GM12875 (cell line): Measurements from ENCODE around the gene CLEC18C.
"Not testable (repeated sequence)": the region's sequence is repeated elsewhere in the genome, so short reads cannot be mapped to it uniquely, and the experiment has no call there.

Source experiments
- H3K4me3 ChIP-seq: one replicate; pipeline ENCODE4 v1.5.1; 2011; ENCODE audit warnings: low read depth, low read length, control low read depth
- TF ChIP-seq, protein P1 (sequence below): IDR thresholded peaks from 2 replicates; pipeline ENCODE4 v1.5.1; 2011; ENCODE audit warnings: low read depth, mild to moderate bottlenecking, control low read depth, inconsistent platforms, low read length, moderate library complexity, borderline replicate concordance; ENCODE audit not compliant: insufficient read depth

Gene CLEC18C

DNA sequence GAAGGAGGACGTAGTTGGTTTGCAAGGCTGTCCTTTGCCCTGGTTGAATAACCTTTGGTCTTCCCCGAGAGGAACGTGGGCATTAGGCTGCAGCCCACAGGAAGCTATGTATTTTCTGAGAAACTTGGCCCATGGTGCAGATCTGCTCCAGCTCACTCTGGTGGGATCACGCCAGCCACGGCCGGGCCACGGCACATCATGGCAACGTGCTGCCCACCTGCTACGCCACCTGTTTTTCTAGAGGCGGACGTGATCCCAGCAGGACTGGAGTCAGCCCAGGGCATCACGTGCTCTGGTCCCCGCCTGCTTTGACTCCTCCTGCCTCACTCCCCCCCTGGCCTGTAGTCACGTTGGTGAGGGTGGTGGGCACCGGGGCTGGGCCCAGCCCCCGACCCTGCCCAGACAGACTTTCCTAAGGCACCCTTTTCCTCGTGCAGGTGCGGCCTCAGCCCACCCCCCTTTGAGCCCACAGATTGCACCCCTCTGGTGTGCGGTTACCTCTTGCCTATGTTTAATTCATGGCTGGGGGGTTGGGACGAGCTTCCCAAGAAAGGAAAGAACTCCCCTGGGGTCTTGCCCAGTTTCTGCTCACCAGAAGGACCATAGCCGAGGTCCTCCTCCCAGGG is at the start of gene CLEC18C:
Gene CLEC18C, plus strand, starts transcription at position 576 of the 626 bp plus-strand sequence. CDS start 492 bp downstream, outside the sequence.
- H3K4me3 ChIP-seq, result not testable (repeated sequence)

DNA sequence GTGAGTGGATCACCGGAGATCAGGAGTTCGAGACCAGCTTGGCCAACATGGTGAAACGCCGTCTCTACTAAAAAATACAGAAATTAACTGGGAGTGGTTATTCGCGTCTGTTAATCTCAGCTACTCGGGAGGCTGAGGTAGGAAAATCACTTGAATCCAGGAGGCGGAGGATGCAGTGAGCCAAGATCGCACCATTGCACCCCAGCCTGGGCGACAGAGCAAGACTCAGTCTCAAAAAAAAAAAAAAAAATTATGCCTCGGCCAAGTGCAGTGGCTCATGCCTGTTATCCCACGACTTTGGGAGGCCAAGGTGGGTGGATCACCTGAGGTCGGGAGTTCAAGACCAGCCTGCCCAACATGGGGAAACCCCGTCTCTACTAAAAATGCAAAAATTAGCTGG is 49.8 kb upstream of the CLEC18C start:
- H3K4me3 ChIP-seq, result not testable (repeated sequence)

DNA sequence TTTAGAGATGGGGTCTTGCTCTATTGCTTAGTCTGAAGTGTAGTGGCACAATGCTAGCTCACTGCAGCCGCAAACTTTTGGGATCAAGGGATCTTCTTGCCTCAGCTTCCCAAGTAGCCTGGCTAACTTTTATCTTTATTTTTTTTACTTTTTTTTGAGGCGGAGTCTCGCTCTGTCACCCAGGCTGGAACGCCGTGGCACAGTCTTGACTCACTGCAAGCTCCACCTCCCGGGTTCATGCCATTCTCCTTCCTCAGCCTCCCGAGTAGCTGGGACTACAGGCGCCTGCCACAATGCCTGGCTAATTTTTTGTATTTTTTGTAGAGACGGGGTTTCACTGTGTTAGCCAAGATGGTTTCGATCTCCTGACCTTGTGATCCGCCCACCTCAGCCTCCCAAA is 47.4 kb upstream of the CLEC18C start:
- H3K4me3 ChIP-seq, result not testable (repeated sequence)

DNA sequence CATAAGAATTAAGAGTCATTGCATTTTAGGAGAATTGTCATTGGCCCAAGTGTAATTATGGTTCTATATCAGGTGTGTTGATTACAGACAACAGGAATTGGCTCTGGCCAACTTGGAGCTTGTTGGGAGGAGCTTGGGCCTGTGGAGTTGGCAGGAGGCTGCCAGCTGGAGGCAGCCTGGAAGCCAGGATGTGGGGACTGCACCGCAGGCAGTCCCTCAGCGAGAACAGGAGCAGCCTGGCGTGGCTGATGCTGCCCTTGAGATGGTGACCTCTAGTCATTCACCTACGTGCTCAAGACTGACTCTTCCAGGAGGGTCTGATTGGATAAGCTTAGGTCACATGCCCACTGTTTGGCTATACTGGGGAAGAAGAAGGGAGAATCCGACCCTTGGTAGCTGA is 45.9 kb upstream of the CLEC18C start:
- H3K4me3 ChIP-seq, result not testable (repeated sequence)

DNA sequence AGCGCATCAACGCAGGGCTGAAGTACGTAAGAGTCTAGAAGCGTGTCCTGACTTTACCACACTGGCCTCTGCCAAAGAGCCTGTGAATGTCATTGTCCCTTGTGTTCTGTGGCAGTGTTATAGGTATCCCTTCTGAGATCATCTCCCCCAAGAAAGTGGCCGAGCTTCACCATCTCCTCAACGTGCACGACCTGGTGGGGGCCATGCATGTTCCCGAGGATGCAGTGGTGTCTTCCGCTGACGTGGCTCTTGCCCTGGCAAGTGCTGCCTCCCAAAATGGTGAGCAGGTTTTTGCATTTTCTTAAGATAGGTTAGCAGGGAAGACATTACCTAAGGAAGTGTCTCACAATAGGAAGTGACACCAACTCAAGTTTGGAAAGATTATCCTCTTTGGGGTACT is 44.7 kb upstream of the CLEC18C start:
- not testable (repeated sequence) for H3K4me3 ChIP-seq

DNA sequence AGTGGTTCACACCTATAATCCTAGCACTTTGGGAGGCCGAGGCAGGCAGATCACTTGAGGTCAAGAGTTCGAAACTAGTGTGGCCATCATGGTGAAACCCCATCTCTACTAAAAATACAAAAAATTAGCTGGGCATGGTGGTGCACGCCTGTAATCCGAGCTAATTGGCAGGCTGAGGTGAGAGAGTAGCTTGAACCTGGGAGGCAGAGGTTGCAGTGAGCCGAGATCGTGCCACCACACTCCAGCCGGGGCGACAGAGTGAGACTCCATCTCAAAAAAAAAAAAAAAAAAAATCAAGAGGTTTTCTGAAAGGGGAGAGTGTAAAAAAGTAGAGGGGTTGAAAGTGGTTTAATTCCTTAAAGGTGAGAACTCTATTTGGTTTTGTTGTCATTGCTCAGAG is 37.8 kb upstream of the CLEC18C start:
- H3K4me3 ChIP-seq, result not testable (repeated sequence)

DNA sequence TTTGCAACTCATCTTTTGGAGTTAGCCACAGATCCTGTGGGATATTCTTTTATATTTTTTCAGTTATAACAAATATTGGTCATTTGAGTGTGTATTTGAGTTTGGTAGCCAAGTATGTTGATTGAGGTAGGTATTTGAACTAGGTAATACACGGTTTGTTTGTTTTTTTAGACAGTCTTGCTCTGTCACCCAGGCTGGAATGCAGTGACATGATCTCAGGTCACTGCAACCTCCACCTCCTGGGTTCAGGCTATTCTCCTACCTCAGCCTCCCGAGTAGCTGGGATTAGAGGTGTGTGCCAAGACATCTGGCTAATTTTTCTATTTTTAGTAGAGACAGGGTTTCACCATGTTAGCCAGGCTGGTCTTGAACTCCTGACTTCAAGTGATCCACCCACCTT is 37.0 kb upstream of the CLEC18C start:
- not testable (repeated sequence) for H3K4me3 ChIP-seq

DNA sequence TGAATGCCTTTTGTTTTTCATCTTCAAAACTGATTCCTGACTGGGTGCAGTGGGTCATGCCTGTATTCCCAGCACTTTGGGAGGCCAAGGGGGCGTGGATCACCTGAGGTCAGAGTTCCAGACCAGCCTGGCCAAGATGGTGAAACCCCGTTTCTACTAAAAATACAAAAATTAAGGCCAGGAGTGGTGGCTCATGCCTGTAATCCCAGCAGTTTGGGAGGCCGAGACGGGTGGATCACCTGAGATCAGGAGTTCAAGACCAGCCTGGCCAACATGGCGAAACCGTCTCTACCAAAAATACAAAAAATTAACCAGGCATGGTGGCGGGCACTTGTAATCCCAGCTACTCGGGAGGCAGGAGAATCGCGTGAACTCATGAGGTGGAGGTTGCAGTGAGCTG is 30.8 kb upstream of the CLEC18C start:
- not testable (repeated sequence) for H3K4me3 ChIP-seq

DNA sequence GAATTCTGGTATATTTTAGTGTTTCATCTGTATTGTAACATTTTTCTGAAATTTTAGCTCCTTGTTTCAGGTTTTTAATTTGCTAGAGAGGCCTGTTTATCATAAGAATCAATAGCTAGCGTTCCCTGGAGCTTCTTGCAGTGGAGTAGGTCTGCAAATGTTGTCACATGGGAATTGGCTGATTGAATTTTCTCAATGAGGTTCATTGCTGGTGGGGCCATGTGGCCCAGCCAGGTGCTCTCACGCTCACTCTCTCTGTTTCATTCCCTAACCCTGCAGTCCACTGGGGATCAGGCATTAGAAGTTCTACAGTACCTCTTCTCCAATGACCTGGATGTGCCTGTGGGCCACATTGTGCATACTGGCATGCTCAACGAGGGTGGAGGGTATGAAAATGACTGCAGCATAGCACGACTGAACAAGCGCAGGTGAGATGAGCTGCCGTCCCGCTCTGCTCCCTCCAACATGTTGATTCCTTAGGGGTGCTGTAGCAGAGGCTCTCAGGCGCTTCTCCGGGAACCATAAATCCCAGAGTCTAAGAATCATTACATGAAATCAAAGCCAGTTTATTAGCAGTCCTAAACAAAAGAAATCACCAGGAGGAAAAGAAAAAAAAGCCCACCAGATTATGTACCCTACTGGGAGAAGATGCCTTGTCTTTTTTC is 30.2 kb upstream of the CLEC18C start:
- H3K4me3 ChIP-seq, result not testable (repeated sequence)

DNA sequence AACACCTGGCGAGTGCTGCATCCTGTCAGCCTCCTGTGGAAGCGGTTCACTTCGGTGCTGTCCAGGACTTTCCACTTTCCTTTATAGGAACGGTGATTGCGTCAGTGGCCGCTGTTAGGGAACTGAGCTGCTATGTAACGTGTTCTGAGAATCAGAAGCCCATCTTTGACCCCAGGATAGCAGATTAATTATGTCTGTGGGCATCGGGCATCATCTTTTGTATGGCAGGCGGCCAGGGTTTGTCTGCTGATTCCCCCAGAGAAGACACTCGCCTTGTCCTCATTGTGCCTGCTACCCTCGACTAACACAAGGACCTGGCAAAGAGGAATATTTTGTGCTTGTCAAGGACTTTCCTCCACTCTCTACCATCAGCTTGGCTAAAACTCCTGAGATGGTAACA is 25.7 kb upstream of the CLEC18C start:
- not testable (repeated sequence) for H3K4me3 ChIP-seq

DNA sequence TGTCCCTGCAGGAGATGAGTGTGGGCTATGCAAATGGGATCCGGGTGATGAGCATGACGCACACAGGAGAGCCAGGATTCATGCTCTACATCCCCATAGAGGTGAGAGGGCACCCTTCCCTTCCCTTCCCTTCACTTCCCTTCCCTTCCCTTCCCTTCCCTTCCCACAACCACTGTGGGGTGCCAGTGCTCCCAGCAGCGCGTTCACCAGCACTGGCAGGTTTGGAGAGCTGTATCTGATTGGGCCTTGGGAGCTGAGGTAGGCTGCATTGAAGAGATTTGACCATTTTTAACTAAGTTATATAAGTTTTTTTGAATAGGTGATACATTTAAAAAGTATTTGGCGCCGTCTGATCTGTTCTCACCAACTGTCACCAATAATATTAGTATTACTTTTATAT is 25.1 kb upstream of the CLEC18C start:
- H3K4me3 ChIP-seq, result not testable (repeated sequence)

DNA sequence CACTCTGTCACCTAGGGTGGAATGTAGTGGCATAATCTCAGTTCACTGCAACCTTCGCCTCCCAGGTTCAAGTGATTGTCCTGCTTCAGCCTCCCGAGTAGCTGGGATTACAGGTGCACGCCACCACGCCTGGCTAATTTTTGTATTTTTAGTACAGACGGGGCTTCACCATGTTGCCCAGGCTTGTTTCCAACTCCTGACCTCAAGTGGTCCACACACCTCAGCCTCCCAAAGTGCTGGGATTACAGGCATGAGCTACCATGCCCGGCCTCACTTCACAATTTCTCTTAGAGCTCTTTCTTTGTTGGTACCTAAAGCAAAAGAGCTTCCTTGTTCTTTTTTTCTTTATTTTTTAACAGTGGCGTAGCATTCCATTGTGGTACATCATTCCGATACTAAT is 24.3 kb upstream of the CLEC18C start:
- H3K4me3 ChIP-seq, result not testable (repeated sequence)

DNA sequence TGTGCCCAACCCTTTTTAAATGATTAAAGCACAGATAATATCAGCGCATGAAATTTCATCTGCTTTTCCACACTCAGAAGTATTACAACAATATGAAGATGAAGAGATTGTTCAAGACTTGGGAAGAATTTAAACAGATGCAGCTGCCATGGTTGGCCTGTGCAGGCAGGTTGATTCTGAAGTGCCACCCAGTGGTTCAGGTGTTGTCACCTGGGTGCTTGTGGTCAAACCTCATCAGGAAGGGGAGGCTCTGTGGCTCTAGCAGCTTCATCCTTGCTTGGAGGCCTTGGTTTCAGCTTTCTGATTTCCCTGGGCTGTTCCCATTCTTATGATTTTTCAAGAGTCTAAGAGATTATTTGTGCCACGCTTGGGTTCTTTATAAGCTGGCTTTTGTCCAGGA is 22.2 kb upstream of the CLEC18C start:
- no peak overlapping the region for H3K4me3 ChIP-seq
- TF ChIP-seq, protein P1, sequence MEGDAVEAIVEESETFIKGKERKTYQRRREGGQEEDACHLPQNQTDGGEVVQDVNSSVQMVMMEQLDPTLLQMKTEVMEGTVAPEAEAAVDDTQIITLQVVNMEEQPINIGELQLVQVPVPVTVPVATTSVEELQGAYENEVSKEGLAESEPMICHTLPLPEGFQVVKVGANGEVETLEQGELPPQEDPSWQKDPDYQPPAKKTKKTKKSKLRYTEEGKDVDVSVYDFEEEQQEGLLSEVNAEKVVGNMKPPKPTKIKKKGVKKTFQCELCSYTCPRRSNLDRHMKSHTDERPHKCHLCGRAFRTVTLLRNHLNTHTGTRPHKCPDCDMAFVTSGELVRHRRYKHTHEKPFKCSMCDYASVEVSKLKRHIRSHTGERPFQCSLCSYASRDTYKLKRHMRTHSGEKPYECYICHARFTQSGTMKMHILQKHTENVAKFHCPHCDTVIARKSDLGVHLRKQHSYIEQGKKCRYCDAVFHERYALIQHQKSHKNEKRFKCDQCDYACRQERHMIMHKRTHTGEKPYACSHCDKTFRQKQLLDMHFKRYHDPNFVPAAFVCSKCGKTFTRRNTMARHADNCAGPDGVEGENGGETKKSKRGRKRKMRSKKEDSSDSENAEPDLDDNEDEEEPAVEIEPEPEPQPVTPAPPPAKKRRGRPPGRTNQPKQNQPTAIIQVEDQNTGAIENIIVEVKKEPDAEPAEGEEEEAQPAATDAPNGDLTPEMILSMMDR, result no peak

DNA sequence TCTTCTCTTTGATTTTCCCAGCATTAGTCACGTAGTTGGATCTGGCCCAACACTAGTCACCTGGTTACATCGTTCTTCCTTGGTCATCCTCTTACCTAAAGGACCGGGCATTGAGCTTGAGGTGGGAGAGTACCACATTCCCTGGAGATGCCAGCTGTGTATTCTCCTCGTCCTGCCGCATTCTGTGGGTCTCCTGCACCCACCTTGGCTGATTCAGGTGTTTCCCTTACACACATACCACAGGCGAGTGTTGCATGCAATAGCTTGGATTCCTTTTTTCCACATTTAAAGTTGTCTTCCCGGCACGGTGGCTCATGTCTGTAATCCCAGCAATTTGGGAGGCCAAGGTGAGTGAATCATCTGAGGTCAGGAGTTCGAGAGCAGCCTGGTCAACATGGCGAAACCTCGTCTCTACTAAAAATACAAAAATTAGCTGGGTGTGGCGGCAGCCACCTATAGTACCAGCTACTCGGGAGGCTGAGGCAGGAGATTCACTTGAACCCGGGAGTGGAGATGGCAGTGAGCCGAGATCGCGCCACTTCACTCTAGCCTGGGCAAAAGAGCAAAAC is 21.6 kb upstream of the CLEC18C start:
- H3K4me3 ChIP-seq, result no peak overlapping the region
- TF ChIP-seq, protein P1, result no peak
